Stimulated activated CD4-positive, alpha-beta T cell treated with anti-CD3 and anti-CD28 coated beads, Interleukin-1b, Interleukin-23, amount 100 ng/mL, for 48 hours (primary cell): ENCODE results near the gene ST3GAL5.
A peak's percentile ranks its signal among the peaks of the same experiment; 100 is the strongest.

ENCODE experiments used
- DNase-seq: peaks from one replicate; pipeline ENCODE4 v3.0.0-alpha.2; 2020

ST3GAL5 gene

DNA sequence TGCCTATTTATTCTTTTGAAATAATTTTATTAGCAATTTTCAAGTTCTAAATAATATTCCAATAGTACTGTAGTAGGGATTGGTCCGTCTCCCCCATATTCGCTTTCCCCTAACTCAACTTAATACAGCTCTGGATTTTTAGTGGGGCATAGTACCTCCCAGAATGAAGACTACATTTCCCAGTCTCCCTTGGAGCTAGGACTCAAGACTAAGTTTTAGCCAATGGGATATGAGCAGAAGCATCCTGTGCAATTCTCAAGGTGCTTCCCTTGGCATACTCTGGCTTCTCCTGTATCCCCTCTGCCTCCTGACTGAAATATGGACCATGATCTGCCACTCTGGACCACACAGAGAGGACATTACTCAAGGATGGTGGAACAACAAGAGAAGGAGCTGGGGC lies 24.1 kb downstream of the ST3GAL5 start:
- DNase-seq, result no peak

DNA sequence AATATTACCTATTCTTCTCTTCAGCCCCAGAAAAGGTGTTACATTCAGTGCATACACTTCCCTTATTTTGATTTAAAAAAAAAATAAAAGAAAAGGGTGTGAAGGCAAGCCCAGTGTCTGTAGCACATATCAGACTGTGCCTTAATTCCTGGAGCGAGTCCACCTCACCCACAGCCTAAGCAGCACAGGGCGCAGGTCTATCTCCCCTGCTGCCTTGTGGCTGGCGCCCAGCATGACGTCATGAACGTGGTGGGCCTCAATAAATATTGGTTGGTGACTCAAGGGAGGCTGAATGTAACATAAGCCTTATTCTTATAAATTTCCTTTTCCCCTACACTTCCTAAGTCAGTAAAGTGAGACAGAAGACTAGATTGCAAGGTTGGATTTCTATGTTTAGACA lies 26.4 kb downstream of the ST3GAL5 start:
- peak; percentile 33 for DNase-seq

- DNase-seq, result no peak
These were observed 27.1 kb downstream of the ST3GAL5 start for GRCh38 chr2:85861650-85862049.

GRCh38 chr2:85861180-85861579 lies 27.6 kb downstream of the ST3GAL5 start:
- no peak for DNase-seq

DNA sequence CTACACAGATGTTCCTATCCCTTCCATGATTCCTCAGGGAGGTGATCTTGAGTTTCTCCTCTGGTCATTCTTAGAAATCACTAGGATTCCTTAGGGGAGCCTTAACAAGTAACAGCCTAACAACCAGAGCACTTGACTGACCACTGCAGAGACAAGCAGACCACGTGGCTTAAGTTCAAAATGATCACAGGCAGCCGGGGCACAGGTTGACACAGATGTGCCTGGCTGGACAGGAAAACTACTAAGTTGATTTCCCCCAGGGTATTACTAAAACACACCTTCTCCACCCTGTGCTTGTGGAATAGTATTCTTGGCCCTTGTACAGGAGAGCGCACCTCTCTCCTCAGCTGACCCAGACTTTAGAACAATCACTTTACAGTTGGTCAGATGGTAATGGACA lies 29.9 kb downstream of the ST3GAL5 start:
- DNase-seq, result no peak

DNA sequence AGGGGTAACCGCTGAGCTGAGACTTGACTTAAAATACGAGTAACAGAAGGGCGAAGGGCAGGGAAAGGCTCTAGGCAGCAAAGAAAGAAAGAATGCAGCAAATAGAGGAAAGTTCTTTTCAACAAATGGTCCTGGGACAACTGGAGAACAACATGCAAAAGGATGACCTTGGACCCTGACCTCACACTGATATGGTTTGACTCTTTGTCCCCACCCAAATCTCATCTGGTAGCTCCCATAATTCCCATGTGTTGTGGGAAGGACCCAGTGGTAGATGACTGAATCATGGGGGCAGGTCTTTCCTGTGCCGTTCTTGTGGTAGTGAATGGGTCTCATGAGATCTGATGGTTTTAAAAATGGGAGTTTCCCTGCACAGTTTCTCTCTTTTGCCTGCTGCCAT lies 33.9 kb downstream of the ST3GAL5 start:
- DNase-seq, result no peak

- DNase-seq, result no peak
These were observed 34.7 kb downstream of the ST3GAL5 start for GRCh38 chr2:85854166-85854509.

GRCh38 chr2:85853499-85854165 lies 35.2 kb downstream of the ST3GAL5 start:
- no peak for DNase-seq

GRCh38 chr2:85852937-85853498 lies 35.8 kb downstream of the ST3GAL5 start:
- DNase-seq, result peak; percentile 50

DNA sequence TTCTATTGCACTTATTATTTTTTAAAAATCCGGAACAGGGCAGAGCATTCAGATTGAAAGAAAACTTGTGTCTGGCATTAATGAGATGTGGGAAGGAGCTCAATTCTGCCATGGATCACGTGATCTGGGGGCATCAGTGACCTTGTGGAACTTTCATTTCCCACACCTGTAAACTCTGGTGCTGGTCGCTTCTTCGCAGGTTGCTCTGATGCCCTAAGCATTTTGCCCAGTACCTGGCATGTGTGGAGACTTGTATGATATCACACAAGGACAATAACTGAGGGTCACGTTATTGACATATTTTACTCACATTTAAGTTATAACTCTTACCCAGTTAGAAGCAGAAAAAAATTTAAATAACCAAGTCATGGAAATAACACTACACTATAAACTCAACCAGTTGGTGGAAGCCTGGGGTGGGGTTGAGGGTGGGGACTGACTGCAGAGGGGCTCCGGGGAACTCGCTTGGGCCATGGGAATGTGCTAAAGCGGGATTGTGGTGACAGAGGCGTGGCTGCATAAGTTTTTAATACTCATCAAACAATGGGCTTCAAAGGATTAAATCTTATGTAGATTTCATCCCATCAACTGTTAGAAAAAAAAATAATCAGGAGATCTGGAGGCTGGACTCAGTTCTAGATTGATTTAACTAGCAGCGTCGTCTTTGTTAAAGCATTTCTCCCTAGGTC lies 36.5 kb downstream of the ST3GAL5 start:
- no peak for DNase-seq

GRCh38 chr2:85851253-85852151 lies 37.3 kb downstream of the ST3GAL5 start:
- DNase-seq, result no peak

DNA sequence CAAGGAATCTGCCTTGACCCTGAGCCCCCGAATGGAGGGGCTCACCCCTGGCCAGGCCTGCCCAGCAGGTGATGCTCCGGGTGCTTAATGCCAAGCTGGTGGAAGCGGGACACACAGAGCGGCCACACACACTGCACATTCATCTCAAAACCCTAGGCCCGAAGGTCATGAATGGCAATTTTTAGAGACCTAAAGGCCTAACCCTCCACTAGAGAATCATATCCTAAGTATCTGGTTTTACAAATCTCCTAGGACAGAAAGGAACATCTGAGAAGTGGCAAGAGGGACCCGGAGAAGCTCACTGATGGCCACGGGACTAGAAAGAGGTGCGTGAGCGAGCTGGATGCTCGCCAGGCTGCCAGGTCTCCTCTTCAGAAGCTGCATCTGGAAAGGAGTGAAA lies 38.3 kb downstream of the ST3GAL5 start:
- no peak for DNase-seq

GRCh38 chr2:85847051-85847588 lies 41.7 kb downstream of the ST3GAL5 start:
- no peak for DNase-seq

- DNase-seq, result no peak
These were observed 42.4 kb downstream of the ST3GAL5 start for GRCh38 chr2:85846411-85846810.

DNA sequence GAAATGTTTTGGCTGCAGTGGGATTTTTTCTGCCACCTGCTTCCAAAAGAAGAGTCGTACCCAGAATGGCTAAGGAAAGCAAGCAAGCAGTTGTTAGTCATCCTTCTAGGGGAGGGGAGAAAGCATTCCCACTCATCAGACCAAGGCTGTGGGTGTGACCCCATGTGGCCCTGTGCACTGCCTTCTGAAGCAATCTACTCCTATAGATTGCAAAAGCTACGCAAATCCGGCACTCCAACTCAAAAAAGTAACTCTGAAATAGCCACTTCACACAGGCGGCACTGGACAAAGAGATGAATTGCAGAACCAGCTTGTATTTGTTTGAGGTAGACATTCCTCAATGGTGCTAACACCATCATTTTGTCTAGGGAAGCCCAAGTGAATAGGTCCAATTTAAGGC lies 44.3 kb downstream of the ST3GAL5 start:
- DNase-seq, result no peak

DNA sequence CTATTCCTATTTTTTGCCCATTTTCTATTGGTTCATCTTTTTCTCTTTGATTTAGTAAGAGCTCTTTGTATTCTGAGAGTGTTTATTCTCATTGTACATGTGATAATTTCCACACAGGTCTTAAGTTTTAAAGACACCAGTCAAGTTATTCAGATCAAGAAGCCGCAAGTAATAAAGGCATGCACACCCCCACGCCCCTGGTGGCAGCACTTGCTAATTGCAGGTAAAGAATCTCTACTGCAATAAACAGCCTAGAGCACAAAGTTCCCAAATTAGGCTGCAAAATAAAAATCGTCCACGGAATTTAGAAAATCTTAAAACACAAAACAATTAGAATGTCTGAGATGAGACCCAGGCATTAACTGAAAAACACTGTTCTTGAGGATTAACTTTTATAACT lies 45.2 kb downstream of the ST3GAL5 start:
- peak; percentile 40 for DNase-seq

DNA sequence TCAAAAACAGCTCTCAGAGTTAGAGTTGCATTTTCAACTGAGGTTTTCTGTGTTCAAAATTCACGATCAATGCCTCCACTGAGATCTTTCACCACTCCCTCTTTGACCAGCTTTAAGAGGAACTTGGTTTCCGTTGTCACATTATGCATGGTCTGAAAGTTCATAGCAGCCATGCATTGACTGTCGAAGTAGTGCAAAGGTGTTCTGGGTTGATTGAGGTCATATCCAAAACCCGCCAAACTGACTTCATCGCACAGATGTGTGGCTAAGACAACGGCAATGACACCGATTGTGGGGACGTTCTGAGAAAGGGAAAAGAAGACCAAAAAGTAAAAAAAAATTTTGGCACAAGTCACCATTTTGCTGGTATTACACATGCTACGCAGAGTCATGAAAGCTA lies 48.7 kb downstream of the ST3GAL5 start:
- no peak for DNase-seq

DNA sequence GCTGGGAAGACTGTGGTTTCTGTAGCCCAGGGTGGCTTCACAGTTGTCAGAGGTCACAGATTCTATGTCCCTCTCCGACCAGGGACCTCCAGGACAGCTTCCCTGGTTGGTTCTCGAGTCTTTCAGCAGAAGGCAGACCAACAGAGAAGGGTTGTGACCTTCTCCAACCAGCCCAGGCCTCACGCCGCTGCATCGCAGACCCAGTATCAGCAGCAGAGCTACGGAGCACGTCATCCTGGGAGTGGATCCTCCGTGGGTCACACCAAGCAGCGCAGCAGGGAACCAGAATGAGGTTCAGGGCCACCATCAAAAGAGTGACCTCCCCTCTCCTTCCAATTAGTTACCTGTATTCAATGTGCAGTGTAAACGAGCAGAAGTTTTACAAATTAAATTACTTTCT lies 49.3 kb downstream of the ST3GAL5 start:
- no peak for DNase-seq

DNA sequence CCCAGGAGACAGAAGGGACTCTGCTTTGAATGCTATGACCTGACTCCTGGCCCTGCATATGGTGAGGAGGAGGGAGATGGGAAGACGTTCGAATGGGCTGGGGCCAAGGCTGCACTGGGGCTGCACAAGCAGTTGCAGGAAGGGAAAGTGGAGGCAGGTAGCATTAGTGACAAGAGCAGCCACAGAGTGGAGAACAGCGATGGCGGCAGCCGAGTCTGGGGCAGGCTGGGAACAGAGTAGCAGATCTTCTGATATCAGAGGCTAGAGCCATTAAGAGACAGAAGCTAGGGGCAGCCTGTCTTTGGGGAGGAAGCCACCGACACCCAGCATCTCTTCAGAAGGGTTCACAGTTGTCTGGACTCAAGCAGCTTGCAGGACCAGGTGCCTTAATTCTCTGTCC lies 50.1 kb downstream of the ST3GAL5 start:
- no peak for DNase-seq

DNA sequence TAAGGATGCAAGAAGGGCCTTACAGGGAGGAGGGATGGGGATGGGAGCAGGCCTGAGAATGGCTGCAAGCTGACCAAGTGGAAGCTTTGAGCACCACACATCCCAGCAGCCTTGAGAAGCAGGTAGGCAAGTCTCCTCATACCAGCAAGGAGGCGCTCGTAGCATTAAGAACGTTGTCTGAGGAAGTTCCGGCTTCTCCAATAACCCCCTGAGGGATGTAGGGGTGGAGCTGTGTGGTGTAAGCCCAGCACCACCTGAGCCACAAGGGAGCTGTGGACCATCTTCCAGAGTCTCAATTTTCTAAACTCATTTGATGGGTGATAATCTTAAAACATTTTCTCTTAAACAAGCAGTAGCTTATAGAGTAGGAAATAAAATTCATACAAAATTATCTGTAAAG lies 50.6 kb downstream of the ST3GAL5 start:
- no peak for DNase-seq

DNA sequence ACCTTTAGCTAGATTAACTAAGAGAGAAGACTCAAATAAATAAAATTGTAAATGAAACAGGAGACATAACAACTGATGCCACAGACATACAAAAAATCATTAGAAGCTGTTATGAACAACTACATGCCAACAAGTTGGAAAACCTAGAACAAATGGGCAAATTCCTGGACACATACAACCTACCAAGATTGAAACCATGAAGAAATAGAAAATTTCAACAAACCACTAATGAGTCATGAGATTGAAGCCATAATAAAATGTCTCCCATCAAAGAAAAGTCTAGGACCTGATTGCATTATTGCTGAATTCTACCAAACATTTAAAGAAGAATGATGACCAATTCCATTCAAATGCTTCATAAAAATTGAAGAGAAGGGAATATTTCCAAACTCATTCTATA lies 54.3 kb downstream of the ST3GAL5 start:
- DNase-seq, result no peak

DNA sequence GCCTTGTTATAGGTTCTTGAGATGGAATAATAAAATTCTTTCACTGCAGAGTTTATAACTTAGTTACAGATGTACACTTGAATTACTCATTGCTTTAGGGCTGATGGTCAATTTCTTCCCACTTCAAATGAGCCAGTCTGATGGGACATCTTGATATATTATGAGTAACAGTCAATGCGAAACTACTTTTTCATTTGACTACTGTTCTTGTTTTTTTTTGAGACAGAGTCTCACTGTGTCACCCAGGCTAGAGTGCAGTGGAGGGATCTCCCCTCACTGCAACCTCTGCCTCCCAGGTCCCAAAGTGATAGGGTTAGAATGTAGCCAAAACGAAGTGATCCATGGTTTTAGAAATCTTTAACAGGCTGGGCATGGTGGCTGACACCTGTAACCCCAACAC lies 57.1 kb downstream of the ST3GAL5 start:
- DNase-seq, result no peak

DNA sequence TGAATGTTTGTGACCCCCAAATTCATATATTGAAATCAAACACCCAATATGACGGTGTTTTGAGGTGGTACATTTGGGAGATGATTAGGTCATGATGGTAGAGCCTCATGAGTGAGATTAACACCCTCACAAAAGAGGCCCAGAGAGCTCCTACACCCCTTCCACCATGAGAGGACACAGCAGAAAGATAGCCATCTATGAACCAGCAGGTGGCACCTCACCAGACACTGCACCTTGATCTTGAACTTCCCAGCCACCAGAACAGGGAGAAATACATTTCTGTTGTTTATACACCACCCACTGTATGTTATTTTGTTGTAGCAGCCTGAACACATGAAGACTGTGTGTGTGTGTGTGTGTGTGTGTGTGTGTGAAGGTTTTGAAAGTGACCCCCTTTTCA lies 58.1 kb downstream of the ST3GAL5 start:
- no peak for DNase-seq
